ENCODE results near the gene TOR4A.

TOR4A gene

DNA sequence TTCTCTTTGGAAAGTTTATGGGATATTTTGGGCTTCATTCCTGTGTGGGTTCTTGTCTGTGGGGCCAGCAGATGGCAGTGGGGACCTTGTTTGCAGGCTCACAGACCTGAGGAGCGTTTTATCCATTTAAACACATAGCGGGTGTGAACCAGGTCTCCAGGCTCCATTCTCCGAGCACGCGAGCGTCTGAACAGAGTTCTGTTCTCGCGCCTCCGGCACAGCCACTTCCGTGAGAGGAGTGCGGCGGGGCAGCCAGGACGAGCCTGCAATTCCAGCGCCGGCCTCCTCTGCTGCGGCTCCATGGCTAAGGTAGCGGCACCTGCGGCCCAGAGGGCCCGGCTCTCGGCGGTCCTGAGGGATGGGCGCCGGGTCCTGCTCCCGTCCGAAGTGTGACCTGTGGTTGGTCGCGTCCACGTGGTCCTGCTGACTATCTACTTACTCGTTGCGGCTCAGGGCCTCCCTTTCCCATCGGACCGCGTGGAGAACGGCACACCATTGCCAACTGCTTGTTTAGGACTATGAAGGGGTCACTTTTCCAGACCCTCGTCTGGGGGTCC is 17.2 kb downstream of the TOR4A start:
- peak overlapping the region; percentile 33 for H2AFZ ChIP-seq
- H3K79me2 ChIP-seq: no peaks in the 10 kb centered on the region
- H3K36me3 ChIP-seq (ENCODE audit: control insufficient read depth, insufficient read depth, low read length): no peaks in the 10 kb centered on the region
- H3K4me2 ChIP-seq (ENCODE audit: low read length): no peak overlapping the region
- no peaks in the 10 kb centered on the region for H3K4me1 ChIP-seq
- no peak overlapping the region for H3K9ac ChIP-seq
- no peaks in the 10 kb centered on the region for H3K27me3 ChIP-seq (ENCODE audit: control insufficient read depth, insufficient read depth, low read length)
- H3K27ac ChIP-seq: no peak overlapping the region
- no peaks in the 10 kb centered on the region for H3K9me3 ChIP-seq (ENCODE audit: control insufficient read depth, low read length)
- no peak overlapping the region for H3K4me3 ChIP-seq (ENCODE audit: low read depth, low read length)
- TF ChIP-seq, protein P1, sequence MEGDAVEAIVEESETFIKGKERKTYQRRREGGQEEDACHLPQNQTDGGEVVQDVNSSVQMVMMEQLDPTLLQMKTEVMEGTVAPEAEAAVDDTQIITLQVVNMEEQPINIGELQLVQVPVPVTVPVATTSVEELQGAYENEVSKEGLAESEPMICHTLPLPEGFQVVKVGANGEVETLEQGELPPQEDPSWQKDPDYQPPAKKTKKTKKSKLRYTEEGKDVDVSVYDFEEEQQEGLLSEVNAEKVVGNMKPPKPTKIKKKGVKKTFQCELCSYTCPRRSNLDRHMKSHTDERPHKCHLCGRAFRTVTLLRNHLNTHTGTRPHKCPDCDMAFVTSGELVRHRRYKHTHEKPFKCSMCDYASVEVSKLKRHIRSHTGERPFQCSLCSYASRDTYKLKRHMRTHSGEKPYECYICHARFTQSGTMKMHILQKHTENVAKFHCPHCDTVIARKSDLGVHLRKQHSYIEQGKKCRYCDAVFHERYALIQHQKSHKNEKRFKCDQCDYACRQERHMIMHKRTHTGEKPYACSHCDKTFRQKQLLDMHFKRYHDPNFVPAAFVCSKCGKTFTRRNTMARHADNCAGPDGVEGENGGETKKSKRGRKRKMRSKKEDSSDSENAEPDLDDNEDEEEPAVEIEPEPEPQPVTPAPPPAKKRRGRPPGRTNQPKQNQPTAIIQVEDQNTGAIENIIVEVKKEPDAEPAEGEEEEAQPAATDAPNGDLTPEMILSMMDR (IDR thresholded peaks at IDR 0.05): peak; percentile 9

DNA sequence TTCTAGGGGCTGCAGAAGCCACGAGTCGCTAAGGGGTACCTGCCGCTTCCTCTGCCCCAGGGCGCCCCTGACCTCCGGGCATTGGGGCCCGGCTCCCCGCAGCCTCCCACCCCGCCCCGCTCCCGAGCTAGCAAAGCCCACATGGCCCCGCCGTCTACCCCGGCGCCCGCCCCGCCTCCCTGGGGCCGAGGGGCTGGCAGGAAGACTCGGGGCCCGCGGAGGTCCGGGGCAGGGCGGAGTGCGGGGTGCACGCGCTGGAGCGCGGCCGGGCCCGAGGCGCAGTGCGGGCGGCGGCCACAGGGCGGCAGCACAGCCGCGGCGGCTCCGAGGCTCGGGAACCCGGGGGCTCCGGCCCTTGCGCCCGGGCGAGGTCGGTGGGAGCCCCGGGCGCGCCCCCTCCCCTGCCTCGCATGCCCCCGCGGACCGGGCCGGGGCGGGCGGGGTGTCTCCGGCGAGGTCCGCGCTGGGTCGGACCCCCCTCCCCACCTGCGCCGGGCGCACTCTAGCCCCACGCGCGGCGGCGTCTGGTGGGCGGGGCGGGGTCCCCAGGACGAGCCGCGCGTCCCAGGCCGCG is 17.8 kb downstream of the TOR4A start:
- no peaks in the 10 kb centered on the region for H3K4me1 ChIP-seq
- no peak overlapping the region for H3K4me2 ChIP-seq (ENCODE audit: low read length)
- H3K9me3 ChIP-seq (ENCODE audit: control insufficient read depth, low read length): no peaks in the 10 kb centered on the region
- H3K27me3 ChIP-seq (ENCODE audit: control insufficient read depth, insufficient read depth, low read length): no peaks in the 10 kb centered on the region
- TF ChIP-seq, protein P1 (IDR thresholded peaks at IDR 0.05): no peak
- H3K4me3 ChIP-seq (ENCODE audit: low read depth, low read length): no peak overlapping the region
- H3K36me3 ChIP-seq (ENCODE audit: control insufficient read depth, insufficient read depth, low read length): no peaks in the 10 kb centered on the region
- no peak overlapping the region for H2AFZ ChIP-seq
- H3K79me2 ChIP-seq: no peaks in the 10 kb centered on the region
- no peak overlapping the region for H3K27ac ChIP-seq
- no peak overlapping the region for H3K9ac ChIP-seq

DNA sequence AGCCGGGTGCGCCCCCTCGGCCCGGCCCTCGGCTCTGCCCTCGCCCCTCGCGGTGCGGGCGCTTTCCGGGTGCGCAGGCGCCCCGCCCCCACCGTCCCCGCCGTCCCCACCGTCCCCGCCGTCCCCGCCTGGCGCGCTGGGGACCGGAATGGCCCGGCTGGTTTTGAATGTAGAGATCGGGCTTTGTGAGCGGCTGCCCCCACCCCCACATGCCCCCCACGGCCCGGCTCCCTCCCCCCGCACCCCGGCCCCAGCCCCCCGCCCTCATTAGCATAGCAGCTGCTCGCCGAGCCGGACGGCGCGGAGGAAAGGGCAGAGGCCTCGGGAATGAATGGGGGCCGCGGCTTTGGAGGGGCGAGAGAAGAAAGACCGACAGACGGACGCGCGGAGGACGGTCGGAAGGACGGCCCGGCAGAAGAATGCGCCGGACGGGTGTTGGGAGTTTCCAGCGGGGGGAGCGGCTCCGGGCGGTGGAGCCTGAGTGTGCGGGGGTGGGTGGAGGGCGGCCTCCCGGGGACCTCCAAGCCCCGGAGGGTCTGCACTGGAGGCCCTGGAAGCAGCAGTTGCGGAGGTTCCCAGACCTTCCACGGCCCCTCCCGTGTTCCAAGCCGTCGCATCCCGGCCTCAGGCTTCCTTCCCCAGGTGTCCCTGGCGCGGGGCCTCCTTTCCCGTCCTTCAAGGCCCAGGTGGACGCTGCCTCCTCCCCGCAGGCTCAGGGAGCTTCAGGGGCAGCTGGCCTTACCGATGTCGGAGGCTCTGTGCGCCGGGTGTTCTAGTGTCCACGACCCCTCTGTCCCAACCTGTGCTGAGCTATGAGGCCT is 18.5 kb downstream of the TOR4A start:
- H3K27me3 ChIP-seq (ENCODE audit: control insufficient read depth, insufficient read depth, low read length): no peaks in the 10 kb centered on the region

DNA sequence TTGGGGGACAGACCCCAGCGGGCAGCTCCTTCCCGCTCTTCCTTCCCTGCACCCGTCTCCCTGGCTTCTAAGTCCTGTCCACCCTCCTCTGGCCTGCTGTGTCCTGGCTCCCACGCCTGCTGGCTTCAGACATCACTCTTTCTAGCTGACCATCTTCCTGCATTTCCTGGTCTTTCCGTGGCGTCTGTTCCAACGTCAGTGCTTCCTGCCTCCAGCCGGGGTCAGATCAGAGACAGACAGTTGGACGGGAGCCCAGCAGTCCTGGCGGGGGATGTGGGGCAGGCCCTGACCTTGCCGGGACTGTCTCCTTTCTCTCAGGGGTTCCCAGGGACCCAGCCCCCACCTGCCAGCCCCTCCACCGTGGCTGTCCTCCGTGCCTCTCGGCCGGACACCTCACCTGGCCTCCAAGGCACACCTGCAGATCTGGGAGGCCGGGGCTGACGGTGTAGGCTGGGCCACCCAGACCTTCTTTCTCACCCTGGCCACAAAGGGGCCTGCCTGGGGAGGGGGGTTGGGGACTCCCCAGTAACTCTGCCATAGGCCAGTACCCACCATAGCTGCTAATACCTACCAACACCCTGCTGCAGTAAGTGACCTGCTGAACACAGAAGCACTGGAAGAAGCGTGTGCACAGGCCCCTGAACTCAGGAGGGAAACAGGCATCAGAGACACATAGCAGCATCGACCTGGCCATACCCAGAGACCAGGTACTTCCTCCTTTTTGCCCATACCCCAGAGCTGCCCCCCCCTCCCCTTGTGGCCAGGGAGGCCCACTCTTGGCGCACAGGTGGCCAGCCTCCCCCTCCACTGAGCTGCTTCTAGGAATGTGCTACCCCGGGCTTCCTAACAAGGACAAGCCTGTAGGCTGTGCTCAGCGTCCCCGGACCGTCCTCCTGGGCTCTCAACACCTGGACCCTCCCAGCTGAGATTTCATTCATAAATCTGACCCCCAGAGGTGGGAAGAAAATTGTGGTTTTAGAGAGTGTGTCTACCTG is 19.4 kb downstream of the TOR4A start:
- no peaks in the 10 kb centered on the region for H3K36me3 ChIP-seq (ENCODE audit: control insufficient read depth, insufficient read depth, low read length)
- no peaks in the 10 kb centered on the region for H3K9me3 ChIP-seq (ENCODE audit: control insufficient read depth, low read length)
- peak overlapping the region; percentile 68 for H3K27ac ChIP-seq
- peak overlapping the region; percentile 12 for H3K4me2 ChIP-seq (ENCODE audit: low read length)
- no peak overlapping the region for H3K9ac ChIP-seq
- H2AFZ ChIP-seq: no peak overlapping the region
- TF ChIP-seq, protein P1 (IDR thresholded peaks at IDR 0.05): no peak
- H3K4me3 ChIP-seq (ENCODE audit: low read depth, low read length): peak overlapping the region; percentile 34
- no peaks in the 10 kb centered on the region for H3K79me2 ChIP-seq
- H3K27me3 ChIP-seq (ENCODE audit: control insufficient read depth, insufficient read depth, low read length): no peaks in the 10 kb centered on the region
- no peaks in the 10 kb centered on the region for H3K4me1 ChIP-seq

More for the DNA sequence above, 18.5 kb downstream of the TOR4A start:
- Histone ChIP-seq H3K4me2 (ENCODE audit: low read length) (peak overlapping the region; percentile 12), H2AFZ (no peak overlapping the region), H3K79me2 (no peaks in the 10 kb centered on the region), H3K27ac (peak overlapping the region; percentile 68), H3K4me1 (no peaks in the 10 kb centered on the region), H3K4me3 (ENCODE audit: low read depth, low read length) (peak overlapping the region; percentile 34), H3K9me3 (ENCODE audit: control insufficient read depth, low read length) (no peaks in the 10 kb centered on the region), H3K9ac (no peak overlapping the region), H3K36me3 (ENCODE audit: control insufficient read depth, insufficient read depth, low read length) (no peaks in the 10 kb centered on the region)
- TF ChIP-seq, protein P1 (IDR thresholded peaks at IDR 0.05): no peak
